GM12878 (cell line): ENCODE measurements around the gene PHKB. TPM values are rescaled to one million over a fixed set of nuclear protein-coding genes. Genes with fewer than 3 reads are reported as not detected.

ENCODE experiments used
- ATAC-seq: fragments of 200-7000 bp; cut with Tn5 transposase; 3 replicates; pipeline ENCODE4 v1.9.1; 2020; ENCODE audit warnings: mild to moderate bottlenecking, moderate library complexity
- BruUV-seq: library from RNA; stranded (reverse); fragments of 400-500 nt; replicated peaks from 2 replicates; lab custom pipeline; 2021; lab: Mats Ljungman, UMichigan
- CTCF ChIA-PET: fragments of 300-600 bp; sonication (Branson Sonifier 250); formaldehyde crosslinking; extraction: SDS; loops from one replicate; lab custom pipeline; 2021; ENCODE audit warnings: inconsistent platforms; lab: Yijun Ruan, JAX
- POLR2A ChIA-PET: fragments of 350-600 bp; formaldehyde crosslinking; extraction: SDS; loops from one replicate; lab custom pipeline; 2021; ENCODE audit warnings: inconsistent platforms; lab: Charles Lee
- RAD21 ChIA-PET: fragments of 300-600 bp; sonication (Branson Sonifier 250); formaldehyde crosslinking; loops from one replicate; lab custom pipeline; 2023; ENCODE audit warnings: antibody characterized with exemption; ENCODE audit not compliant: unreplicated experiment; lab: Charles Lee
- SMC1A ChIA-PET: fragments of 300-600 bp; sonication (Branson Sonifier 250); formaldehyde crosslinking; loops from one replicate; lab custom pipeline; 2023; ENCODE audit not compliant: unreplicated experiment, uncharacterized antibody; lab: Charles Lee
- DNase-seq: peaks from one replicate; pipeline ENCODE4 v3.0.0-alpha.2; 2011; ENCODE audit warnings: low read depth, low spot score
- FAIRE-seq: peaks from 3 replicates; lab custom pipeline; 2011; peaks lifted over from hg19 to GRCh38; lab: Jason Lieb, UNC
- H2AFZ ChIP-seq: 2 replicates; pipeline ENCODE4 v1.6.0; 2011; ENCODE audit warnings: low read depth, low read length, control low read depth; ENCODE audit not compliant: control insufficient read depth
- H3K27ac ChIP-seq: 2 replicates; pipeline ENCODE4 v1.5.1; 2011; ENCODE audit warnings: control low read depth; ENCODE audit not compliant: control insufficient read depth, insufficient read depth
- H3K27me3 ChIP-seq, 2 experiments: replicated peaks in 1 of 2; 2 replicates each; pipeline versions ENCODE4 v1.6.0 to v1.6.1; 2011; ENCODE audit warnings: low read length in 1 of 2; ENCODE audit not compliant: control insufficient read depth in 2 of 2, insufficient read depth in 2 of 2
- H3K36me3 ChIP-seq, 2 experiments: 2 replicates each; pipeline ENCODE4 v1.5.1; 2011; ENCODE audit warnings: low read length in 1 of 2; ENCODE audit not compliant: control insufficient read depth in 2 of 2, insufficient read depth in 2 of 2
- H3K4me1 ChIP-seq: 2 replicates; pipeline ENCODE4 v1.6.1; 2011; ENCODE audit warnings: mild to moderate bottlenecking, low read length, moderate library complexity, mixed read lengths; ENCODE audit not compliant: control insufficient read depth, insufficient read depth
- H3K4me2 ChIP-seq: 2 replicates; pipeline ENCODE4 v1.6.0; 2011; ENCODE audit warnings: control low read depth; ENCODE audit not compliant: control insufficient read depth, insufficient read depth
- H3K4me3 ChIP-seq: fragments of 200-600 bp; sonication (generic); 2 replicates; pipeline ENCODE4 v1.5.1; 2016
- H3K79me2 ChIP-seq: 2 replicates; pipeline ENCODE4 v1.6.0; 2011; ENCODE audit warnings: low read length; ENCODE audit not compliant: control insufficient read depth, insufficient read depth
- H3K9ac ChIP-seq: 2 replicates; pipeline ENCODE4 v1.8.0; 2011; ENCODE audit warnings: low read length, control low read depth, mixed read lengths; ENCODE audit not compliant: control insufficient read depth, insufficient read depth
- H3K9me3 ChIP-seq: replicated peaks from 3 replicates; pipeline ENCODE4 v1.5.1; 2011; ENCODE audit warnings: mild to moderate bottlenecking, low read length; ENCODE audit not compliant: control insufficient read depth, insufficient read depth
- H4K20me1 ChIP-seq: 2 replicates; pipeline ENCODE4 v1.6.0; 2011; ENCODE audit not compliant: control insufficient read depth, insufficient read depth
- CBX5 ChIP-seq: sonication (generic); IDR thresholded peaks from 2 replicates; pipeline ENCODE4 v1.6.1; 2016; ENCODE audit warnings: low read depth, moderate library complexity, mild to moderate bottlenecking, inconsistent platforms
- CHD1 ChIP-seq: IDR thresholded peaks from 2 replicates; pipeline ENCODE4 v1.6.1; 2012; ENCODE audit warnings: low read depth, low read length, improper control_type of control experiment
- EZH2 ChIP-seq: IDR thresholded peaks from 2 replicates; pipeline ENCODE4 v1.6.1; 2012; ENCODE audit warnings: low read depth, mild to moderate bottlenecking, control low read depth, inconsistent platforms, low read length, borderline replicate concordance; ENCODE audit not compliant: control insufficient read depth
- HDAC2 ChIP-seq: fragments of 200-600 bp; sonication (generic); IDR thresholded peaks from 2 replicates; pipeline ENCODE4 v1.6.1; 2017
- IKZF1 ChIP-seq: fragments of 450-650 bp; conservative IDR thresholded peaks from 2 replicates; pipeline ENCODE4 v1.6.1; 2017; ENCODE audit warnings: antibody characterized with exemption, mild to moderate bottlenecking
- IKZF2 ChIP-seq, 2 experiments: fragments of 450-650 bp; IDR thresholded peaks; 2 replicates each; pipeline ENCODE4 v1.6.1; 2017; ENCODE audit warnings: mild to moderate bottlenecking in 2 of 2, moderate library complexity in 2 of 2
- MEF2A ChIP-seq: IDR thresholded peaks from 2 replicates; pipeline ENCODE4 v1.6.1; 2011; ENCODE audit warnings: low read depth, mild to moderate bottlenecking, low read length, moderate library complexity; ENCODE audit not compliant: insufficient read depth
- MTA3 ChIP-seq: IDR thresholded peaks from 2 replicates; pipeline ENCODE4 v1.6.1; 2012; ENCODE audit warnings: low read length, inconsistent platforms, borderline replicate concordance
- RAD51 ChIP-seq: fragments of 450-650 bp; IDR thresholded peaks from 2 replicates; pipeline ENCODE4 v1.6.1; 2016; ENCODE audit warnings: moderate library complexity, mild to moderate bottlenecking, inconsistent platforms
- SP1 ChIP-seq: IDR thresholded peaks from one replicate; pipeline ENCODE4 v1.6.1; 2011; ENCODE audit warnings: low read depth, low read length
- SUZ12 ChIP-seq: fragments of 200-600 bp; sonication (generic); IDR thresholded peaks from one replicate; pipeline ENCODE4 v1.6.1; 2018; ENCODE audit warnings: antibody characterized with exemption, mild to moderate bottlenecking; ENCODE audit not compliant: unreplicated experiment
- WGBS: methylation state at CpG from one replicate; pipeline ENCODE4 v1.1.6; 2016; ENCODE audit warnings: low lambda C conversion rate; ENCODE audit not compliant: insufficient replicate concordance, insufficient coverage; ENCODE audit errors: missing lambda C conversion rate; 5-methylcytosine and 5-hydroxymethylcytosine counted together
- in situ Hi-C: fragments of 300-500 bp; cut with MboI; formaldehyde crosslinking; loops from 9 replicates; pipeline ENCODE4 v1.14.3; 2018; ENCODE audit warnings: mixed read lengths
- intact Hi-C: fragments of 100-400 bp; cut with micrococcal nuclease; formaldehyde crosslinking; loops from one replicate; pipeline ENCODE4 v1.14.2; 2022; ENCODE audit not compliant: unreplicated experiment
- polyA plus RNA-seq, 11 experiments: library from polyadenylated mRNA; depleted of rRNA in 4 of 11; unstranded in 6 of 11; stranded (reverse) in 5 of 11; fragments of >200 nt; fragmentation: Nextera tagmentation in 4 of 11; fragmentation: Illumina TruSeq in 1 of 11; extraction: Ambion mirVana in 4 of 11; extraction: Trizol in 1 of 11; gene quantifications; 1 replicate in 1 of 11; 2 replicates in 10 of 11; pipeline versions ENCODE4 v1.2.1 to v1.2.3, GENCODE V29; 2011 to 2016; ENCODE audit warnings: inconsistent platforms in 2 of 11, missing spikeins in 2 of 11, low read depth in 1 of 11
- total RNA-seq, 4 experiments: library from RNA; depleted of rRNA in 3 of 4; stranded (reverse); fragments of >200 nt in 3 of 4; fragmentation: Illumina TruSeq in 1 of 4; extraction: Trizol in 1 of 4; gene quantifications; 2 replicates each; pipeline versions ENCODE4 v1.2.1 to v1.2.3, GENCODE V29; 2013 to 2021
- TF ChIP-seq, protein P1 (sequence below): fragments of 450-650 bp; conservative IDR thresholded peaks from 2 replicates; pipeline ENCODE4 v1.6.1; 2017; ENCODE audit warnings: mild to moderate bottlenecking, moderate library complexity
- TF ChIP-seq, protein P2 (sequence below): IDR thresholded peaks from 2 replicates; pipeline ENCODE4 v1.6.1; 2012; ENCODE audit warnings: mild to moderate bottlenecking, low read depth, low read length
- TF ChIP-seq, protein P3 (sequence below): fragments of 450-650 bp; formaldehyde crosslinking; IDR thresholded peaks from 2 replicates; pipeline ENCODE4 v1.4.0; 2022; ENCODE audit warnings: mild to moderate bottlenecking, moderate library complexity

Gene PHKB
- total and polyA plus RNA-seq, 10 of the 15 experiments (the other 5 are each of a cell fraction or from before 2014, with no cell fraction given), result 14.2 to 65.6 (median 37.0) TPM

DNA sequence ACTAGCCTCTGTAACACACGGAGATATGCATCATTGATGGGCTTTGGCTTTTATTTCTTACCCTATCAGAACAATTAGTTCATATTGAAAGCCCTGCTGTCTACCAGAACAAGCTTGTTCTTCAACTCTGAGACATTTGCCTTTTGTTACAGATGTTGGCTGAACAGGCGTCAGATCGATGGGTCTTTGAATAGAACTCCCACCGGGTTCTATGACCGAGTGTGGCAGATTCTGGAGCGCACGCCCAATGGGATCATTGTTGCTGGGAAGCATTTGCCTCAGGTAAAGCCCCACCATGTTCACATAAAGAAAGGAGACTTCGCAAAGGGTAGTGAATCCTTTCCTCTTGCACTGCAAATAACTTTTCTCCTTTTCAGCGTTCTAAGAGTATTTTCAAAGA lies 232.1 kb downstream of the PHKB start:
- DNase-seq, result no peak
- in situ Hi-C loops, result no loop called here
- WGBS, result over 99% methylated on average over 9 of the region's 9 CpGs

More for the DNA sequence above, 232.1 kb downstream of the PHKB start:
- SMC1A ChIA-PET, result interaction anchor here (0.9 kb wide), 1 partner anchor 371 kb away, joined by 3 read pairs; no protein-coding TSS in a partner anchor
- POLR2A ChIA-PET, result no interaction called here
- H3K4me2 ChIP-seq, result no peak overlapping the region
- RAD21 ChIA-PET, result no interaction called here
- intact Hi-C loops, result no loop called here
- no peak overlapping the region for H3K9ac ChIP-seq
- BruUV-seq, result no TSS peak
- no peaks in the 10 kb centered on the region for H3K9me3 ChIP-seq
- H3K27ac ChIP-seq, result no peak overlapping the region
- H3K79me2 ChIP-seq, result no peaks in the 10 kb centered on the region
- no peak for ATAC-seq
- H3K27me3 ChIP-seq, result no peaks in the 10 kb centered on the region
- no peak overlapping the region for H2AFZ ChIP-seq
- TF ChIP-seq SP1 (no peak), HDAC2 (no peak), EZH2 (no peak), SUZ12 (no peak), IKZF1 (no peak), CHD1 (no peak), RAD51 (no peak), MTA3 (no peak), CBX5 (no peak), IKZF2 (IDR thresholded peaks at IDR 0.05) (no peak), MEF2A (no peak)
- TF ChIP-seq, protein P1, sequence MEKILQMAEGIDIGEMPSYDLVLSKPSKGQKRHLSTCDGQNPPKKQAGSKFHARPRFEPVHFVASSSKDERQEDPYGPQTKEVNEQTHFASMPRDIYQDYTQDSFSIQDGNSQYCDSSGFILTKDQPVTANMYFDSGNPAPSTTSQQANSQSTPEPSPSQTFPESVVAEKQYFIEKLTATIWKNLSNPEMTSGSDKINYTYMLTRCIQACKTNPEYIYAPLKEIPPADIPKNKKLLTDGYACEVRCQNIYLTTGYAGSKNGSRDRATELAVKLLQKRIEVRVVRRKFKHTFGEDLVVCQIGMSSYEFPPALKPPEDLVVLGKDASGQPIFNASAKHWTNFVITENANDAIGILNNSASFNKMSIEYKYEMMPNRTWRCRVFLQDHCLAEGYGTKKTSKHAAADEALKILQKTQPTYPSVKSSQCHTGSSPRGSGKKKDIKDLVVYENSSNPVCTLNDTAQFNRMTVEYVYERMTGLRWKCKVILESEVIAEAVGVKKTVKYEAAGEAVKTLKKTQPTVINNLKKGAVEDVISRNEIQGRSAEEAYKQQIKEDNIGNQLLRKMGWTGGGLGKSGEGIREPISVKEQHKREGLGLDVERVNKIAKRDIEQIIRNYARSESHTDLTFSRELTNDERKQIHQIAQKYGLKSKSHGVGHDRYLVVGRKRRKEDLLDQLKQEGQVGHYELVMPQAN, result no peak
- TF ChIP-seq, protein P2, sequence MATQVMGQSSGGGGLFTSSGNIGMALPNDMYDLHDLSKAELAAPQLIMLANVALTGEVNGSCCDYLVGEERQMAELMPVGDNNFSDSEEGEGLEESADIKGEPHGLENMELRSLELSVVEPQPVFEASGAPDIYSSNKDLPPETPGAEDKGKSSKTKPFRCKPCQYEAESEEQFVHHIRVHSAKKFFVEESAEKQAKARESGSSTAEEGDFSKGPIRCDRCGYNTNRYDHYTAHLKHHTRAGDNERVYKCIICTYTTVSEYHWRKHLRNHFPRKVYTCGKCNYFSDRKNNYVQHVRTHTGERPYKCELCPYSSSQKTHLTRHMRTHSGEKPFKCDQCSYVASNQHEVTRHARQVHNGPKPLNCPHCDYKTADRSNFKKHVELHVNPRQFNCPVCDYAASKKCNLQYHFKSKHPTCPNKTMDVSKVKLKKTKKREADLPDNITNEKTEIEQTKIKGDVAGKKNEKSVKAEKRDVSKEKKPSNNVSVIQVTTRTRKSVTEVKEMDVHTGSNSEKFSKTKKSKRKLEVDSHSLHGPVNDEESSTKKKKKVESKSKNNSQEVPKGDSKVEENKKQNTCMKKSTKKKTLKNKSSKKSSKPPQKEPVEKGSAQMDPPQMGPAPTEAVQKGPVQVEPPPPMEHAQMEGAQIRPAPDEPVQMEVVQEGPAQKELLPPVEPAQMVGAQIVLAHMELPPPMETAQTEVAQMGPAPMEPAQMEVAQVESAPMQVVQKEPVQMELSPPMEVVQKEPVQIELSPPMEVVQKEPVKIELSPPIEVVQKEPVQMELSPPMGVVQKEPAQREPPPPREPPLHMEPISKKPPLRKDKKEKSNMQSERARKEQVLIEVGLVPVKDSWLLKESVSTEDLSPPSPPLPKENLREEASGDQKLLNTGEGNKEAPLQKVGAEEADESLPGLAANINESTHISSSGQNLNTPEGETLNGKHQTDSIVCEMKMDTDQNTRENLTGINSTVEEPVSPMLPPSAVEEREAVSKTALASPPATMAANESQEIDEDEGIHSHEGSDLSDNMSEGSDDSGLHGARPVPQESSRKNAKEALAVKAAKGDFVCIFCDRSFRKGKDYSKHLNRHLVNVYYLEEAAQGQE, result no peak
- TF ChIP-seq, protein P3, sequence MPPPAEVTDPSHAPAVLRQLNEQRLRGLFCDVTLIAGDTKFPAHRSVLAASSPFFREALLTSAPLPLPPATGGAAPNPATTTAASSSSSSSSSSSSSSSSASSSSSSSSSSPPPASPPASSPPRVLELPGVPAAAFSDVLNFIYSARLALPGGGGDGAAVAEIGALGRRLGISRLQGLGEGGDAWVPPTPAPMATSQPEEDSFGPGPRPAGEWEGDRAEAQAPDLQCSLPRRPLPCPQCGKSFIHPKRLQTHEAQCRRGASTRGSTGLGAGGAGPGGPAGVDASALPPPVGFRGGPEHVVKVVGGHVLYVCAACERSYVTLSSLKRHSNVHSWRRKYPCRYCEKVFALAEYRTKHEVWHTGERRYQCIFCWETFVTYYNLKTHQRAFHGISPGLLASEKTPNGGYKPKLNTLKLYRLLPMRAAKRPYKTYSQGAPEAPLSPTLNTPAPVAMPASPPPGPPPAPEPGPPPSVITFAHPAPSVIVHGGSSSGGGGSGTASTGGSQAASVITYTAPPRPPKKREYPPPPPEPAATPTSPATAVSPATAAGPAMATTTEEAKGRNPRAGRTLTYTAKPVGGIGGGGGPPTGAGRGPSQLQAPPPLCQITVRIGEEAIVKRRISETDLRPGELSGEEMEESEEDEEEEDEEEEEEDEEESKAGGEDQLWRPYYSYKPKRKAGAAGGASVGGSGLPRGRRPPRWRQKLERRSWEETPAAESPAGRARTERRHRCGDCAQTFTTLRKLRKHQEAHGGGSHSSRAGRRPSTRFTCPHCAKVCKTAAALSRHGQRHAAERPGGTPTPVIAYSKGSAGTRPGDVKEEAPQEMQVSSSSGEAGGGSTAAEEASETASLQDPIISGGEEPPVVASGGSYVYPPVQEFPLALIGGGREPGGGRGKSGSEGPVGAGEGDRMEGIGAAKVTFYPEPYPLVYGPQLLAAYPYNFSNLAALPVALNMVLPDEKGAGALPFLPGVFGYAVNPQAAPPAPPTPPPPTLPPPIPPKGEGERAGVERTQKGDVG (CRISPR knock-in tag), result no peak
- no peak for FAIRE-seq
- CTCF ChIA-PET, result no interaction called here
- no peaks in the 10 kb centered on the region for H3K4me1 ChIP-seq
- peaks cover 0 to 19% of the 10 kb centered on the region in 2 experiments; a peak in 3 of 4 replicates for H3K36me3 ChIP-seq
- no peaks in the 10 kb centered on the region for H4K20me1 ChIP-seq
- H3K4me3 ChIP-seq, result no peak overlapping the region
